OCI-LY7 (cell line): ENCODE results near the gene CHST8. TPM values are rescaled to one million over a fixed set of nuclear protein-coding genes. Genes with fewer than 3 reads are reported as not detected.

ENCODE experiments used
- BruUV-seq: library from RNA; stranded (reverse); fragments of 400-500 nt; replicated peaks from 2 replicates; lab custom pipeline; 2021; lab: Mats Ljungman, UMichigan
- CTCF ChIA-PET: fragments of 300-600 bp; sonication (Branson Sonifier 250); formaldehyde crosslinking; loops from one replicate; lab custom pipeline; 2022; ENCODE audit warnings: antibody characterized with exemption; ENCODE audit not compliant: unreplicated experiment; lab: Charles Lee
- POLR2A ChIA-PET: fragments of 300-600 bp; sonication (Branson Sonifier 250); formaldehyde crosslinking; loops from one replicate; lab custom pipeline; 2022; ENCODE audit warnings: antibody characterized with exemption; lab: Charles Lee
- DNase-seq: peaks from one replicate; pipeline ENCODE4 v3.0.0-alpha.2; 2015; ENCODE audit warnings: low spot score
- H2AFZ ChIP-seq: fragments of 200-600 bp; sonication (generic), shearing (Covaris generic); 2 replicates; pipeline ENCODE4 v1.6.1; 2014; ENCODE audit warnings: mild to moderate bottlenecking, antibody characterized with exemption, low read length, moderate library complexity
- H3K27ac ChIP-seq: fragments of 200-600 bp; sonication (generic); 2 replicates; pipeline ENCODE4 v1.5.1; 2014; ENCODE audit warnings: mixed run types, low read depth, mild to moderate bottlenecking, moderate library complexity, low read length, inconsistent platforms; ENCODE audit not compliant: poor library complexity, severe bottlenecking
- H3K36me3 ChIP-seq: fragments of 200-600 bp; sonication (generic); 2 replicates; pipeline ENCODE4 v1.6.1; 2014; ENCODE audit warnings: mild to moderate bottlenecking, antibody characterized with exemption, low read length, moderate library complexity, mixed read lengths; ENCODE audit not compliant: insufficient read depth
- H3K4me1 ChIP-seq: fragments of 200-600 bp; sonication (generic); 2 replicates; pipeline ENCODE4 v1.5.1; 2014; ENCODE audit warnings: mild to moderate bottlenecking, low read length; ENCODE audit not compliant: insufficient read depth, poor library complexity, severe bottlenecking
- H3K4me2 ChIP-seq: fragments of 200-600 bp; sonication (generic); 2 replicates; pipeline ENCODE4 v1.6.1; 2014; ENCODE audit warnings: mild to moderate bottlenecking, low read length
- H3K4me3 ChIP-seq: fragments of 200-600 bp; sonication (generic); 2 replicates; pipeline ENCODE4 v1.5.1; 2014; ENCODE audit warnings: mild to moderate bottlenecking, low read depth, low read length; ENCODE audit not compliant: poor library complexity, severe bottlenecking
- H3K79me2 ChIP-seq: fragments of 200-600 bp; sonication (generic); 2 replicates; pipeline ENCODE4 v1.6.1; 2016; ENCODE audit warnings: low read depth, mild to moderate bottlenecking, low read length, moderate library complexity, mixed read lengths; ENCODE audit not compliant: insufficient read depth
- H3K9me2 ChIP-seq: fragments of 200-600 bp; sonication (generic); 2 replicates; pipeline ENCODE4 v1.6.1; 2016; ENCODE audit warnings: mild to moderate bottlenecking, low read length, mixed read lengths; ENCODE audit not compliant: insufficient read depth
- H3K9me3 ChIP-seq: fragments of 200-600 bp; sonication (generic); 2 replicates; pipeline ENCODE4 v1.6.1; 2014; ENCODE audit warnings: mild to moderate bottlenecking, mixed run types, low read length, mixed read lengths
- H4K20me1 ChIP-seq: fragments of 200-600 bp; sonication (generic); 2 replicates; pipeline ENCODE4 v1.6.1; 2014; ENCODE audit warnings: mild to moderate bottlenecking, antibody characterized with exemption, low read length, moderate library complexity, mixed read lengths; ENCODE audit not compliant: insufficient read depth
- EZH2phosphoT487 ChIP-seq: fragments of 200-600 bp; sonication (generic); IDR thresholded peaks from 2 replicates; pipeline ENCODE4 v1.6.1; 2018; ENCODE audit warnings: low read depth, borderline replicate concordance, mild to moderate bottlenecking, mixed run types, antibody characterized with exemption, low read length, moderate library complexity, mixed read lengths
- intact Hi-C: fragments of 100-400 bp; cut with micrococcal nuclease; formaldehyde crosslinking; loops from one replicate; pipeline ENCODE4 v1.10.0; 2022; ENCODE audit not compliant: unreplicated experiment
- total RNA-seq, 2 experiments: library from RNA; depleted of rRNA in 1 of 2; stranded (reverse); fragments of >200 nt in 1 of 2; shearing (Covaris generic) in 1 of 2; gene quantifications; 2 replicates each; pipeline ENCODE4 v1.2.3, GENCODE V29; 2014 to 2022
- TF ChIP-seq, protein P1 (sequence below): fragments of 200-600 bp; sonication (generic); conservative IDR thresholded peaks from 2 replicates; pipeline ENCODE4 v1.5.1; 2014; ENCODE audit warnings: mild to moderate bottlenecking, antibody characterized with exemption, low read length, moderate library complexity, mixed read lengths

The CHST8 gene
- total RNA-seq, 2 experiments from 2014 or later, result not detected

DNA sequence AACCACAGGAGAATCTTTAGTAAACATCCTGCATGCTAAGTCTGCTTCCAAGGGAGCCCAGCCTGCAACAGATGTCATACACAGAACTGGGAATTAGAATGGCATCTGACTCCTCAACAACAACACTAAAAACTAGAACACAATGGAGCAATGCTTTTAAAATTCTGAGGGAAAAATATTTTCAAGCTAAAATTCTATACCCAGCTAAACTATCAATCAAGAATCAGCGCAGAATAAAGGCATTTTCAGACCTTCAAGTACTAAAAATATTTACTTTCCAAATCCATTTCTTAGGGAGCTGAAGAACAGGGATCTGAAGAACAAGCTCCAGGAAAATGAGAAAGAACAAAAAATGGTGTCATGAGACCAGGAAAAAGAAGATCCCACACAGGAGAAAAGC, 46.9 kb upstream of the CHST8 start:
- ChIA-PET CTCF (no interaction called here), POLR2A (no interaction called here)
- Histone ChIP-seq H2AFZ (no peak overlapping the region), H3K79me2 (no peaks in the 10 kb centered on the region), H3K4me1 (no peaks in the 10 kb centered on the region), H3K36me3 (no peaks in the 10 kb centered on the region), H4K20me1 (no peaks in the 10 kb centered on the region), H3K27ac (no peak overlapping the region), H3K9me3 (no peaks in the 10 kb centered on the region), H3K4me2 (no peak overlapping the region), H3K4me3 (no peak overlapping the region), H3K9me2 (no peaks in the 10 kb centered on the region)
- TF ChIP-seq, protein P1, sequence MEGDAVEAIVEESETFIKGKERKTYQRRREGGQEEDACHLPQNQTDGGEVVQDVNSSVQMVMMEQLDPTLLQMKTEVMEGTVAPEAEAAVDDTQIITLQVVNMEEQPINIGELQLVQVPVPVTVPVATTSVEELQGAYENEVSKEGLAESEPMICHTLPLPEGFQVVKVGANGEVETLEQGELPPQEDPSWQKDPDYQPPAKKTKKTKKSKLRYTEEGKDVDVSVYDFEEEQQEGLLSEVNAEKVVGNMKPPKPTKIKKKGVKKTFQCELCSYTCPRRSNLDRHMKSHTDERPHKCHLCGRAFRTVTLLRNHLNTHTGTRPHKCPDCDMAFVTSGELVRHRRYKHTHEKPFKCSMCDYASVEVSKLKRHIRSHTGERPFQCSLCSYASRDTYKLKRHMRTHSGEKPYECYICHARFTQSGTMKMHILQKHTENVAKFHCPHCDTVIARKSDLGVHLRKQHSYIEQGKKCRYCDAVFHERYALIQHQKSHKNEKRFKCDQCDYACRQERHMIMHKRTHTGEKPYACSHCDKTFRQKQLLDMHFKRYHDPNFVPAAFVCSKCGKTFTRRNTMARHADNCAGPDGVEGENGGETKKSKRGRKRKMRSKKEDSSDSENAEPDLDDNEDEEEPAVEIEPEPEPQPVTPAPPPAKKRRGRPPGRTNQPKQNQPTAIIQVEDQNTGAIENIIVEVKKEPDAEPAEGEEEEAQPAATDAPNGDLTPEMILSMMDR, result no peak
- TF ChIP-seq EZH2phosphoT487, result no peak
- intact Hi-C loops, result no loop called here
- DNase-seq, result no peak
- no TSS peak for BruUV-seq

DNA sequence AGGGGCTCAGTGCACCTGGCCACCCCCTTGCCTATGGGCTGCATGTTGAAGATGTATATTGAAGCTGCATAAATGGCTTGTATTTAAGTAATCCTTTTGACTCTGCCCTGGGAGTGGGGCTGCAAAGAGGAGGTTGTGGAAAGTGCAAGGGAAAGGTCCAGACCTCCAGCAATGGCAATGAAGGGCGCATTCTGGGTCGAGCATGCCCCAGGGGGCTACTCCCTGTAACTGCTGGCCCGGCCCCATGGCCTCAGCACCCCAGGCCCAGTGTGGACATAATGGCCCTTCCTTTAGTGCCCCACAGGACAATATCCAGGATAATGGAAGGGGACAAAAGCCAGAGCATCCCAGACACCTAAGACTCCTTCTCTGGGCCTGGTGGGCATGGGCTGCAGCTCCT, 43.1 kb upstream of the CHST8 start:
- TF ChIP-seq, protein P1, result no peak
- H2AFZ ChIP-seq, result no peak overlapping the region
- POLR2A ChIA-PET, result no interaction called here
- H3K27ac ChIP-seq, result no peak overlapping the region
- H3K4me1 ChIP-seq, result no peaks in the 10 kb centered on the region
- BruUV-seq, result no TSS peak
- H3K4me3 ChIP-seq, result no peak overlapping the region
- intact Hi-C loops, result no loop called here
- CTCF ChIA-PET, result no interaction called here
- no peaks in the 10 kb centered on the region for H4K20me1 ChIP-seq
- no peaks in the 10 kb centered on the region for H3K36me3 ChIP-seq
- DNase-seq, result no peak
- H3K9me2 ChIP-seq, result no peaks in the 10 kb centered on the region
- no peaks in the 10 kb centered on the region for H3K79me2 ChIP-seq
- no peak overlapping the region for H3K4me2 ChIP-seq
- H3K9me3 ChIP-seq, result no peaks in the 10 kb centered on the region

DNA sequence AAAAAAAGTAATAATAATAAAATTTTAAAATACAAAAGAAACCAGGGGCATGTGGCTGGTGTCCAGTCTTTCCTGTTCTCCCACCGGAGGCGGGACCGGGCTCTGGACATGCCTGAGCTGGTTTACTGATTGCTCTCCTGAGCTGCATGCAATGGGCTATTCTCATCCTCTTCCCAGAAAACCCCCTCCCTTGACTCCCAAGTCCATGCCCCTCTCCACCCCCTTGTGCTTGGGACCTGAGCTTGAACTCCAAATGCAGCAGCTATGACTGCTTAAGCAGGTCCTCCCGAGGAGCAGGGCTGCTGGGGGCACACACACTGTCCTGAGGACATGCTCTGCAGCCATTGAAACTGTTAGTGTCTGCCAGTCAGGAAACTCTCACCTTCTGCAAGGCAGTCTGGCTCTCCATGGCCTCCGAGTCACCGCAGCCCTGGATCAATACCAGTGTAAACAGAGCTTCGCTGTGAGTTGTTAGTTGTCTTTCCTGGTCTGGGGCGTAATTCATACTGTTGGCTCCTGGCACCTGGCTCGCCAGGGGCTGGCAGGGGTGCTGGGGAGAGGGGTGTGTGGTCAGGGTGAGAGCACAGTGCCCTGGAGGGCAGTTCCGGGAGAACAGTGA, 41.6 kb upstream of the CHST8 start:
- no peaks in the 10 kb centered on the region for H3K9me3 ChIP-seq
- intact Hi-C loops, result no loop called here
- no TSS peak for BruUV-seq
- H3K4me1 ChIP-seq, result no peaks in the 10 kb centered on the region
- no peaks in the 10 kb centered on the region for H3K79me2 ChIP-seq
- no peak overlapping the region for H3K4me3 ChIP-seq
- CTCF ChIA-PET, result no interaction called here
- H3K36me3 ChIP-seq, result no peaks in the 10 kb centered on the region
- TF ChIP-seq EZH2phosphoT487, result no peak
- TF ChIP-seq, protein P1, result no peak
- no peaks in the 10 kb centered on the region for H3K9me2 ChIP-seq
- no peak overlapping the region for H2AFZ ChIP-seq
- no peaks in the 10 kb centered on the region for H4K20me1 ChIP-seq
- POLR2A ChIA-PET, result interaction anchor here (0.7 kb wide), 1 partner anchor 89 kb away, joined by 4 read pairs; no protein-coding TSS in a partner anchor
- H3K4me2 ChIP-seq, result no peak overlapping the region
- H3K27ac ChIP-seq, result no peak overlapping the region
- DNase-seq, result no peak
